ENCODE measurements around the gene GNPDA1.

DNA sequence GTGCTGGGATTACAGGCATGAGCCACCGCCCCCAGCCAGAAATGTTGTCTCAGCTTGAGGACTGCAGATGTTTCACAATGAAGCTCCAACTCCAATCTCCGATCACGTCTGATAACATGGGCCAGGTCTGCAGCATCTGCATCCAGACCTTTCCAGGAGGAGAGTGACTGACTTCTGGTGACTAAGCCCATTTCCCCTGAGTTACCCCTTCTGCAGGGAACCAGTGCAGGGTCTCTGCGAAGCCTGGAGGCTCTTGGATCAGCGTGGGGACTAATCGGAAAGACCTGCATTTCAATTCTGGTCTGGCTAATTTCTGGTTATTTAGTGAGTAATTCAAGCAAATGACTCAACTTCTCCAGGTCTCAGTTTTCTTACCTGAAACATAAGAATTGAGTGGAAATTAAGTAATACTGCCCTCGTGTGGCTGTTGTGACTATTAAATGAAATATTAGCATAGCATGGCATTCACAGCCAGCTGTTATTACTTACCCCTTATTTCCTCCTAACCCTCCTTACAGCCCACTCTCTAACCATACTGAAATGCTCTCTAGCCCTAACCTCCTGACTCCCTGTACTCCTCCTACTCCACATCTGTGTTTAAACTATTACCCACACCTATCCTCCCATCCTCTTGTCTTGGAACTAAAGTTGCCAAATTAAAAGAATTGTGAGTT lies 2.2 kb upstream of the GNPDA1 start:
- TF ChIP-seq, protein P1, sequence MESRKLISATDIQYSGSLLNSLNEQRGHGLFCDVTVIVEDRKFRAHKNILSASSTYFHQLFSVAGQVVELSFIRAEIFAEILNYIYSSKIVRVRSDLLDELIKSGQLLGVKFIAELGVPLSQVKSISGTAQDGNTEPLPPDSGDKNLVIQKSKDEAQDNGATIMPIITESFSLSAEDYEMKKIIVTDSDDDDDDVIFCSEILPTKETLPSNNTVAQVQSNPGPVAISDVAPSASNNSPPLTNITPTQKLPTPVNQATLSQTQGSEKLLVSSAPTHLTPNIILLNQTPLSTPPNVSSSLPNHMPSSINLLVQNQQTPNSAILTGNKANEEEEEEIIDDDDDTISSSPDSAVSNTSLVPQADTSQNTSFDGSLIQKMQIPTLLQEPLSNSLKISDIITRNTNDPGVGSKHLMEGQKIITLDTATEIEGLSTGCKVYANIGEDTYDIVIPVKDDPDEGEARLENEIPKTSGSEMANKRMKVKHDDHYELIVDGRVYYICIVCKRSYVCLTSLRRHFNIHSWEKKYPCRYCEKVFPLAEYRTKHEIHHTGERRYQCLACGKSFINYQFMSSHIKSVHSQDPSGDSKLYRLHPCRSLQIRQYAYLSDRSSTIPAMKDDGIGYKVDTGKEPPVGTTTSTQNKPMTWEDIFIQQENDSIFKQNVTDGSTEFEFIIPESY (IDR thresholded peaks at IDR 0.05): no peak
- no peak for TF ChIP-seq SP1 (IDR thresholded peaks at IDR 0.05)
- TF ChIP-seq CTCF (IDR thresholded peaks at IDR 0.05; ENCODE audit: low read depth, low read length, missing input control): peak; percentile 55
- TF ChIP-seq RAD21 (IDR thresholded peaks at IDR 0.05): peak; percentile 73 to 76
- TF ChIP-seq GABPA (IDR thresholded peaks at IDR 0.05 in 1 of 2, conservative IDR thresholded peaks at IDR 0.05 in 1 of 2): no peak
- TF ChIP-seq MAX (IDR thresholded peaks at IDR 0.05): no peak
- no peak for TF ChIP-seq REST (IDR thresholded peaks at IDR 0.05)
- no peak for TF ChIP-seq YY1 (IDR thresholded peaks at IDR 0.05)
- TF ChIP-seq, protein P2, sequence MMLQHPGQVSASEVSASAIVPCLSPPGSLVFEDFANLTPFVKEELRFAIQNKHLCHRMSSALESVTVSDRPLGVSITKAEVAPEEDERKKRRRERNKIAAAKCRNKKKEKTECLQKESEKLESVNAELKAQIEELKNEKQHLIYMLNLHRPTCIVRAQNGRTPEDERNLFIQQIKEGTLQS (IDR thresholded peaks at IDR 0.05): no peak
- TF ChIP-seq TAF1 (conservative IDR thresholded peaks at IDR 0.05): no peak
